Subcutaneous adipose tissue (tissue), 4 donors: ENCODE results near the gene CMIP. TPM values are rescaled to one million over a fixed set of nuclear protein-coding genes. Genes with fewer than 3 reads are reported as not detected.

Source experiments
- CTCF ChIP-seq: fragments of 450-650 bp; IDR thresholded peaks from one replicate; pipeline ENCODE4 v1.5.1; 2016; ENCODE audit warnings: low read depth, mild to moderate bottlenecking, control low read depth, antibody characterized with exemption, moderate library complexity
- total RNA-seq, 4 donors: library from RNA; depleted of rRNA; stranded (reverse); fragments of >200 nt; gene quantifications; one replicate each; pipeline ENCODE4 v1.1.0, GENCODE V29; 2016

Gene CMIP
- total RNA-seq, 4 donors from 2014 or later, result 19.9 to 40.3 (median 26.0) TPM

- no peak for TF ChIP-seq CTCF
Observed at GRCh38 chr16:81607805-81608522, 163.4 kb downstream of the CMIP start.

GRCh38 chr16:81608523-81609209 lies 164.1 kb downstream of the CMIP start:
- TF ChIP-seq CTCF, result no peak

GRCh38 chr16:81609323-81609892 lies 164.8 kb downstream of the CMIP start:
- TF ChIP-seq CTCF, result no peak

GRCh38 chr16:81610144-81610842 lies 165.7 kb downstream of the CMIP start:
- no peak for TF ChIP-seq CTCF

GRCh38 chr16:81610936-81611335 lies 166.3 kb downstream of the CMIP start:
- TF ChIP-seq CTCF, result no peak

GRCh38 chr16:81611721-81612120 lies 167.1 kb downstream of the CMIP start:
- no peak for TF ChIP-seq CTCF
